Measurements from ENCODE around the gene WDTC1. TPM values are rescaled to one million over a fixed set of nuclear protein-coding genes. Genes with fewer than 3 reads are reported as not detected.
A peak's percentile ranks its signal among the peaks of the same experiment; 100 is the strongest.

WDTC1 gene
- total RNA-seq, 6 experiments from 2014 or later = 17.6 to 22.7 (median 19.8) TPM

DNA sequence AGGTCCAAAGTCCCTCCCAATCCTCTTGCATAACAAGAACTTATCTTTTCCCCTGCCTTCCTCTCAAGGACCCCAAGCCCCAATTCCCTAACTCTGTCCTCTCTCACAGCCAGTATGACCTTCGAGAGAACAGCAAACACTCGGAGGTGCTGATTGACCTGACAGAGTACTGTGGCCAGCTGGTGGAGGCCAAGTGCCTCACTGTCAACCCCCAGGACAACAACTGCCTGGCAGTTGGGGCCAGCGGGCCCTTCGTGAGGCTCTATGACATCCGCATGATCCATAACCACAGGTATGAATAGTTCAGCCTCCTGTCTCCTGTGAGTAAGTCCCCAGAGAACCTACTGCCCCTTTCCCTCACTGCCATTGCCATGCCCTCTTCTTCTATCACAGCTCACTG is 57.7 kb downstream of the WDTC1 start:
- H3K27me3 ChIP-seq = no peaks in the 10 kb centered on the region
- intact Hi-C loops (cut with DNase I) = loop anchor here in 1 of 2 donors (10.0 kb wide), 1 partner anchor 97 kb away; no protein-coding TSS in a partner anchor
- DNase-seq (peak in 1 of 3 donors; percentile 28), ATAC-seq (no peak)
- H3K36me3 ChIP-seq = peaks cover 5 to 35% (median 16%) of the 10 kb centered on the region in 4 donors
- no peaks in the 10 kb centered on the region for H3K4me1 ChIP-seq
- WGBS (ENCODE audit: insufficient coverage, low coverage, low lambda C conversion rate, missing lambda C conversion rate) = 75% methylated on average over 4 of the region's 5 CpGs
- H3K27ac ChIP-seq = no peak overlapping the region
- H3K4me3 ChIP-seq = no peak overlapping the region
- no peak for TF ChIP-seq POLR2A (IDR thresholded peaks at IDR 0.05)
- TF ChIP-seq, protein P1, sequence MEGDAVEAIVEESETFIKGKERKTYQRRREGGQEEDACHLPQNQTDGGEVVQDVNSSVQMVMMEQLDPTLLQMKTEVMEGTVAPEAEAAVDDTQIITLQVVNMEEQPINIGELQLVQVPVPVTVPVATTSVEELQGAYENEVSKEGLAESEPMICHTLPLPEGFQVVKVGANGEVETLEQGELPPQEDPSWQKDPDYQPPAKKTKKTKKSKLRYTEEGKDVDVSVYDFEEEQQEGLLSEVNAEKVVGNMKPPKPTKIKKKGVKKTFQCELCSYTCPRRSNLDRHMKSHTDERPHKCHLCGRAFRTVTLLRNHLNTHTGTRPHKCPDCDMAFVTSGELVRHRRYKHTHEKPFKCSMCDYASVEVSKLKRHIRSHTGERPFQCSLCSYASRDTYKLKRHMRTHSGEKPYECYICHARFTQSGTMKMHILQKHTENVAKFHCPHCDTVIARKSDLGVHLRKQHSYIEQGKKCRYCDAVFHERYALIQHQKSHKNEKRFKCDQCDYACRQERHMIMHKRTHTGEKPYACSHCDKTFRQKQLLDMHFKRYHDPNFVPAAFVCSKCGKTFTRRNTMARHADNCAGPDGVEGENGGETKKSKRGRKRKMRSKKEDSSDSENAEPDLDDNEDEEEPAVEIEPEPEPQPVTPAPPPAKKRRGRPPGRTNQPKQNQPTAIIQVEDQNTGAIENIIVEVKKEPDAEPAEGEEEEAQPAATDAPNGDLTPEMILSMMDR (IDR thresholded peaks at IDR 0.05) = no peak
- no peaks in the 10 kb centered on the region for H3K9me3 ChIP-seq

DNA sequence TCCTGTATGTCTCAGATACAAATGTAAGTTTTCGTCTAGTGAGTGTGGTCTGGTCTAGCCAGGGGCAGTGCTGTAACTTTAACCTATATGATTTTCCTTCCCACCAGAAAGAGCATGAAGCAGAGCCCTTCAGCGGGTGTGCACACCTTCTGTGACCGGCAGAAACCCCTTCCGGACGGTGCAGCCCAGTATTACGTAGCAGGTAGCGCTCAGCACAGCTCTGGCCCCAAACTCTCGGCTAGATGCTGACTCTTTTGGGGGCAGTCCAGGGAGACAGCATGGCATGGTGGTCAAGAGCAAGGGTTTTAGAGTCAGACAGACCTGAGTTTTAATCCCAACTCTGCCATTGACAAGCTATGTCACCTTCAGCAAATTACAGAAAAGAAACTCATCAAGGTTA is 59.5 kb downstream of the WDTC1 start:
- Histone ChIP-seq H3K36me3 (peaks cover 0 to 41% (median 11%) of the 10 kb centered on the region in 4 donors), H3K27ac (no peak overlapping the region), H3K4me1 (no peaks in the 10 kb centered on the region), H3K27me3 (no peaks in the 10 kb centered on the region), H3K9me3 (no peaks in the 10 kb centered on the region), H3K4me3 (no peak overlapping the region)
- ATAC-seq (no peak), DNase-seq (no peak)
- 78% methylated on average over 2 of the region's 8 CpGs for WGBS (ENCODE audit: insufficient coverage, low coverage, low lambda C conversion rate, missing lambda C conversion rate)
- intact Hi-C loops (cut with DNase I) = loop anchor here in 1 of 2 donors (10.0 kb wide), 1 partner anchor 99 kb away; no protein-coding TSS in a partner anchor
- TF ChIP-seq POLR2A (IDR thresholded peaks at IDR 0.05) = no peak
- TF ChIP-seq, protein P1 (IDR thresholded peaks at IDR 0.05) = no peak

DNA sequence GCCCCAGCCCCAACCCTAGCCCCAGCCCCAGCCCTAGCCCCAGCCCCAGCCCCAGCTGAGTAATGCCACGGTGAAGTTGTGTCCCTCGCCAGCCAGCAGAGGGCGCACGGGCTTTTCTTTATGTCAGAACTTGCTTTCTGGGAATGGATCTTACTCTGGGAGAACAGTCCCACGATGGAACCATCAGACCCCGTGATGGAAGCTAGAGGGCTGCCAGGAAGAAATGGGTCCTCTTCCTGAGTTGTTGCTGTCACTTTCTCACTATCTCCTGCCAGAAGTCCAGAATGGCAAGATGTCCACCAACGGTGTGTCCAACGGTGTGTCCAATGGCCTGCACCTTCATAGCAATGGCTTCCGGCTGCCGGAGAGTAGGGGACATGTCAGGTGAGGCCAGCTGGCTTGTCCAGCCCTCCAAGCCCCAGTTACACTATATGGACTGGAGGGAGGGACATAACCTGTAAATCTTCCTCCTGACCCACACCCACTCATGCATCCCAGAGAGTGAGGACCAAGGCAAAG is 62.4 kb downstream of the WDTC1 start:
- Histone ChIP-seq H3K27ac (no peak overlapping the region), H3K4me1 (no peaks in the 10 kb centered on the region), H3K9me3 (no peaks in the 10 kb centered on the region), H3K36me3 (peaks cover 0 to 48% (median 11%) of the 10 kb centered on the region in 4 donors), H3K27me3 (no peaks in the 10 kb centered on the region), H3K4me3 (no peak overlapping the region)
- 5% methylated on average over 6 of the region's 10 CpGs for WGBS (ENCODE audit: insufficient coverage, low coverage, low lambda C conversion rate, missing lambda C conversion rate)
- peak; percentile 45 to 62 (median 52) for ATAC-seq
- TF ChIP-seq POLR2A (IDR thresholded peaks at IDR 0.05) = no peak
- TF ChIP-seq, protein P1 (IDR thresholded peaks at IDR 0.05) = peak; percentile 18 to 53 (median 51)
- intact Hi-C loops (cut with DNase I) = loop anchor here in 1 of 2 donors (5.0 to 10.0 kb wide), 2 partner anchors 100 to 102 kb away; no protein-coding TSS in a partner anchor
- DNase-seq = peak; percentile 65 to 74 (median 70)

GRCh38 chr1:27297903-27298302 is 63.5 kb downstream of the WDTC1 start:
- no peak overlapping the region for H3K27ac ChIP-seq
- no CpG with 5 or more reads among the region's 3 CpGs for WGBS (ENCODE audit: insufficient coverage, low coverage, low lambda C conversion rate, missing lambda C conversion rate)
- intact Hi-C loops (cut with DNase I) = loop anchor here in 1 of 2 donors (5.0 to 10.0 kb wide), 2 partner anchors 99 to 103 kb away; no protein-coding TSS in a partner anchor
- TF ChIP-seq, protein P1 (IDR thresholded peaks at IDR 0.05) = no peak
- no peak for TF ChIP-seq POLR2A (IDR thresholded peaks at IDR 0.05)
- H3K27me3 ChIP-seq = no peaks in the 10 kb centered on the region
- no peaks in the 10 kb centered on the region for H3K9me3 ChIP-seq
- ATAC-seq = no peak
- no peaks in the 10 kb centered on the region for H3K4me1 ChIP-seq
- DNase-seq = no peak
- H3K4me3 ChIP-seq = no peak overlapping the region
- H3K36me3 ChIP-seq = peaks cover 0 to 54% (median 12%) of the 10 kb centered on the region in 4 donors

Data from right lobe of liver (tissue), 6 donors.